SW480 (cell line): ENCODE data around the gene RETREG1.
"Not testable (repeated sequence)": the region's sequence is repeated elsewhere in the genome, so short reads cannot be mapped to it uniquely, and the experiment has no call there.

Experiments
- DNase-seq: peaks from one replicate; pipeline ENCODE4 v3.0.0-alpha.2; 2016; ENCODE audit warnings: low spot score

Gene RETREG1

GRCh38 chr5:16551628-16552027 is 65.2 kb downstream of the RETREG1 start:
- DNase-seq, result no peak

- peak; percentile 76 for DNase-seq
Measured at GRCh38 chr5:16550316-16550952, 66.4 kb downstream of the RETREG1 start.

- DNase-seq, result no peak
Measured at GRCh38 chr5:16549491-16550206, 67.1 kb downstream of the RETREG1 start.

GRCh38 chr5:16548812-16549211 is 68.0 kb downstream of the RETREG1 start:
- DNase-seq, result no peak

- DNase-seq, result no peak
Measured at GRCh38 chr5:16548115-16548514, 68.7 kb downstream of the RETREG1 start.

GRCh38 chr5:16547200-16547842 is 69.5 kb downstream of the RETREG1 start:
- DNase-seq, result no peak

- DNase-seq, result peak; percentile 65
Measured at GRCh38 chr5:16546732-16547131, 70.1 kb downstream of the RETREG1 start.

- DNase-seq, result no peak
Measured at GRCh38 chr5:16544607-16545374, 72.0 kb downstream of the RETREG1 start.

GRCh38 chr5:16543206-16543605 is 73.6 kb downstream of the RETREG1 start:
- DNase-seq, result not testable (repeated sequence)

GRCh38 chr5:16542236-16542635 is 74.6 kb downstream of the RETREG1 start:
- no peak for DNase-seq

- not testable (repeated sequence) for DNase-seq
Measured at GRCh38 chr5:16541592-16541991, 75.2 kb downstream of the RETREG1 start.

- no peak for DNase-seq
Measured at GRCh38 chr5:16540421-16540820, 76.4 kb downstream of the RETREG1 start.

GRCh38 chr5:16539169-16539666 is 77.6 kb downstream of the RETREG1 start:
- peak; percentile 17 for DNase-seq

- DNase-seq, result no peak
Measured at GRCh38 chr5:16538006-16538405, 78.8 kb downstream of the RETREG1 start.

- DNase-seq, result no peak
Measured at GRCh38 chr5:16536818-16537217, 80.0 kb downstream of the RETREG1 start.

- no peak for DNase-seq
Measured at GRCh38 chr5:16536246-16536645, 80.6 kb downstream of the RETREG1 start.

GRCh38 chr5:16534280-16534679 is 82.5 kb downstream of the RETREG1 start:
- DNase-seq, result no peak

GRCh38 chr5:16531063-16531648 is 85.6 kb downstream of the RETREG1 start:
- DNase-seq, result no peak

GRCh38 chr5:16529306-16529705 is 87.5 kb downstream of the RETREG1 start:
- DNase-seq, result no peak

- no peak for DNase-seq
Measured at GRCh38 chr5:16528382-16529110, 88.3 kb downstream of the RETREG1 start.

- DNase-seq, result no peak
Measured at GRCh38 chr5:16525651-16526050, 91.1 kb downstream of the RETREG1 start.
